GM21515 (cell line): ENCODE measurements around the gene ST3GAL4.

Experiments
- ATAC-seq: cut with Tn5 transposase; IDR thresholded peaks from one replicate; pipeline ENCODE4 v1.9.1; 2021; ENCODE audit not compliant: unreplicated experiment

Gene ST3GAL4

DNA sequence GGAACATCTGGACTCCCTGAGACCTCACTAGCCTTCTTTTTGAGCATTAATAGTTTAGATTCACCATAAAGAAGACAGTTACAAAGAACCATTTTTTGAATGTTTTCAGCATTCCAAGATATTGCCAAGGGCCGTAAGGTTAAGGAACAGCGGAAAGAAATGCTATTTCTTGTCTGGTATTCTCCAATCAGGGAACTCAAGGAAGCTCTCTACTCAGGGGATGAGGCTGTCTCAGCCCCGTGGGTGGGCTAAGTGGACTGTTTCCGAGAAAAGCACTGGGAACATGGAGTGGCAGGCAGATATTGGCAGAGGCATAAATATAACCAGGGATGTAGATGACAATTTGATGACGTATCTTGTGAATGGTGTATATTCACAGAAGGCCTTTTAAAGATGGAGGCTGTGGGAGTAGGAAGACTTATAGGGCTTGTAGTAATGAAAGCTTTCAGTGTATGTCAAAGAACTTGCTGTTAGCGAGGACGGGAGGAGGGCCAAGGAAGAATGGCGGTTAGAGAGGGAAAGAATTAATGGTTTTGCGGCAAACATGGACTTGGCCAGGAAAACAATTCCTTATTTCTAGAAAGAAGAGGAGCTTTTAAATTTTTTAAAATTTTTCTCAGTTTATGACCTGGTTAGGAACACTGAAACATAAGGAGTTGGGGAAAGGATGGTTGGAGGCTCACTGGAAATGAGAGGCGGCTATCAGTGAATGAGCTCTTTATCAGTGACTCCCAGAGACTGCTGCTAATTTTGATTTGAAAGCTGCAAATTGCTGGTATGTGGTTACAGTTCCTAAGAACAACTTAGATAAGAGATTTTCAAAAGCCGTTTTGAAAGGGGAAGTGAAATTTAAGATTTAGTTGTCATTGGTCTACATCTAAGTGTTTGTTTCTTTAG, 64.6 kb downstream of the ST3GAL4 start:
- ATAC-seq: peak; percentile 80

DNA sequence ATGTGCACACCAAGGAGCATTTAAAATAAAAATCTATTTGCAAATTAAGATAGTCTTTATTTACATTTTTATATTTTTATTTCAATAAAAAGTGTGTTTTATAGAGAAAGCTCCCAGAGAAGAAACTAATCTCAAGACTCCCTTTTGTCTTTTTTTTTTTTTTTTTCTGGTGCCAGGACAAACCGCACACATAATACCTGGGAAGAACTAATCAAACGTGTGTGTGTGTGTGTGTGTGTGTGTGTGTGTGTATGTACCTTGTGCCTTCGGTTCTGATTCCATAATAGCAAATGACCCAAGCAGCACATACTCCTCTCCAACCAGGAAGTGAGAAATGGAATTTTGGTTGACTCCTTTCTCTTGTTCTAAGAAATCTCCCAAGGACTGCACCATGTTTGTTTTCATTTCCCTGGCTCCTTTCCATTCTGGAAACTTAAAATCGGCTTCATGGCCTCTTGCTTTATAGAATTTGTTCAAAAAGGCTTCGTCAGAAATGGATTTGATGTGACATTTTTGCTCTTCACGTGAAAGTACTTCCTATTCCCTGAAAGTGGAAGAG, 65.3 kb downstream of the ST3GAL4 start:
- no peak for ATAC-seq

DNA sequence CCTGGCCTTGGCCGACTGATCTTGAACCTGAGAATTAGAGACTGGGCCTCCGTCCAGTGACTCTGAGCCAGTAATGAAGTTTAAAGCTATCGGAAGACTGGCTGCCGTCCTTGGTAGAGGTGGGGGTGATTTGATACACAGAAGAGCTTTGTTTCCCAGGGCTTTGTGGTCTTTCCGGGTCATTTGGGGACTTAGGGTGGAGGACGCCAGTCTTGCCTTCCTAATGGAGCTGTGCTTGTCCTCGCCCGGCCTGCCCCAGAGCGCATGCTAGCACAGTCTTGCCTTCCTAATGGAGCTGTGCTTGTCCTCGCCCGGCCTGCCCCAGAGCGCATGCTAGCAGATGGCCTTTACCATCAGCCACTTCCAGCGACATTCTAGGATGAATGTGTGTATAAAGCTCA, 65.8 kb downstream of the ST3GAL4 start:
- ATAC-seq: no peak

DNA sequence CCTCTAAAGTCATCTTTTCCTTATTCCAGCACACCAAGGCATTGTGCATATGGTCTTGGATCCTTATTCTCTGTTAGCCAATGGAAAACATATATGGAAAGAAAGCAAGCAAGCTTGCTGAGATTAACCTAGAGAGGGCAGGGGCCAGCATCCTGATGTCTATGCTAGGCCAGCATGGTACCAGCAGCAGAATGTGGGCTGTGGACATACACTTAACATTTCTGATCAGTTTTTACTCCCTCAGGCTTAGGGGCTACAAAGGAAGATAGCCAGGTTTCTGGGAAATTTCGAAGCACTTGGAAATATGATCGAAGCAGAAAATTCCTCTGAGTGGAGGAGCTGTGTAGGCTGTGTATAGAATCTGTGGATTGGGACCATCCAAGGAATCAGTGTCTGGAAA, 67.0 kb downstream of the ST3GAL4 start:
- ATAC-seq: no peak

DNA sequence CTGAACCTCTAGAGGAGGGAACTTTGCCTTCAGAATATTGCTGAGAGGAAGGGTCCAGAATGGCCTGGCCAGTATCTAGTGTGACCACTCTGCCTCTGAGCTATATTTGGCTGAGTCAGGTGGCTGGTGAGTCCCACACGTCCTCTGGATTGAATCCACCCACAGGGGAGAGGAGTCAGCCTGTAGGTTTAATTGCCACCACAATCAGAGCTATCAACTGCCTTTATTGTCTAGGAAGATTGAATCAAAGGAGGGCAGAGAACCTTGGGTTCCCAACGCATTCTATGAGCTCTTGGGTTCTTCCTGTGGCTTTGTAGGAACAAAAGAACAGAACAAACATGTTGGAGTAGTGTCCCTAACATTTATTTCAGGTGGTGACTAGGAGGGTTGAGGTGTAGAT, 67.7 kb downstream of the ST3GAL4 start:
- no peak for ATAC-seq

DNA sequence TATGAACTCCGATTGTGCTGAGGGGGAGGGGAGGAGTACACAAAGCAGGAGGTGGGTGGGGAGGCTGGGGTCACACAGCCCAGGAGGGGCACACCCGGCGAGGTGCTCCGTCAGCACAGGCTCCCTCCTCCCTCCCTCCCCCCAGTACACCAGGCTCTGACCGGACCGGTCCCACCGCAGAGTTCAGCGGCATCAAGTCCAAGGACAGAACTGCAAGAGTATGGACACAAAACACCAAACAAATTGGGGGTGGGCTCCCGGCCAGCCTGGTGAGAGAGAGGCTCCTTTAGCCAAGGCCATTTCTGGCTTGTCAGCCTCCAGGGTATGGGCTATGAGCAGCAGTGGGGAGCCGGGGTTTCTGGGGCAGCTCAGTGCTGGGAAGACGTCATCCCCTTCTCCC, 68.3 kb downstream of the ST3GAL4 start:
- ATAC-seq: no peak

DNA sequence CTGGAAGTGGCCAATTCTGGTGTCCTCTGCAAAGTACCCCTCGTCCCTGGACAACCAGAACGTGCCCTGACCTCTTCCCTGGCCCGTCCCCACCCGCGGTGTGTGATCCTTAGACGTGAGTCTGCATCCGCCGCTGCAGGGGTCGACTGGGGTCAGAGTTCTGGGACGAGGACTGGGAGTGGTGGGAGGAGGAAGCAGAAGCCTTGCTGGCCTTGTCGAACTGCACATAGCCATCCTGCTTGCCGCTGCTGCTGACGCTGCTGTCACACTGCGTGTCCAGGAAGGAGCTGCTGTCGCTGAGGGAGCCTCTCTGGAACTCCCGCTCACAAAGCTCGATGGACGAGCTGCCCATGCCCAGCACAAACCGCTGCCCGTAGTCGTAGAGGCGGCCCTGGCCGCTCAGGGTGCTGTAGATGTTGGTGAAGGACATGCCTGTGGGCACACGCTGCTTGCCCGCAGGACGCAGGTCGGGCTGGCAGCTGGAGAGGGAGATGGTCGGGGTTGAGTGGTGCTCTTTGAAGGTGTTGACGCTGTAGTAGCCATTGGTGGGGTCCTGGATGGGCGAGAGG, 69.1 kb downstream of the ST3GAL4 start:
- no peak for ATAC-seq

DNA sequence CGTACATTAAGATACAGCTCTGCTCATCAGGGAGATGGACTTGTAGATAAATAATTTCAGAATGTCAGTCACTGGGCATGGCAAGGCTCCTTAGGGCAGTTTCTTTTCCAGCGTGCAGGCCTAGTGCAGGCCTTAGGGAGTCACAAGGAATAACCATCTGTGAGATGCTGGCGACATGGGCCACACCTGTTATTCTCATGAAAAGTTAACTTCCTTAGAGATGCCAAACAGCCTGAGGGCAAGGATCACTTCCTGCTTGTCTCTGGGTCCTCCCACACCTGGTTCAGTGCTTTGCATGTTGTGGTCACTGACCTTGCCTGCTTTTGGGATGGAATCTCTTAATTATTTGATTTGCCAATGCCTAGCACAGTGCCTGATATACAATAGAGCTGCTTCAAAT, 70.6 kb downstream of the ST3GAL4 start:
- ATAC-seq: no peak

DNA sequence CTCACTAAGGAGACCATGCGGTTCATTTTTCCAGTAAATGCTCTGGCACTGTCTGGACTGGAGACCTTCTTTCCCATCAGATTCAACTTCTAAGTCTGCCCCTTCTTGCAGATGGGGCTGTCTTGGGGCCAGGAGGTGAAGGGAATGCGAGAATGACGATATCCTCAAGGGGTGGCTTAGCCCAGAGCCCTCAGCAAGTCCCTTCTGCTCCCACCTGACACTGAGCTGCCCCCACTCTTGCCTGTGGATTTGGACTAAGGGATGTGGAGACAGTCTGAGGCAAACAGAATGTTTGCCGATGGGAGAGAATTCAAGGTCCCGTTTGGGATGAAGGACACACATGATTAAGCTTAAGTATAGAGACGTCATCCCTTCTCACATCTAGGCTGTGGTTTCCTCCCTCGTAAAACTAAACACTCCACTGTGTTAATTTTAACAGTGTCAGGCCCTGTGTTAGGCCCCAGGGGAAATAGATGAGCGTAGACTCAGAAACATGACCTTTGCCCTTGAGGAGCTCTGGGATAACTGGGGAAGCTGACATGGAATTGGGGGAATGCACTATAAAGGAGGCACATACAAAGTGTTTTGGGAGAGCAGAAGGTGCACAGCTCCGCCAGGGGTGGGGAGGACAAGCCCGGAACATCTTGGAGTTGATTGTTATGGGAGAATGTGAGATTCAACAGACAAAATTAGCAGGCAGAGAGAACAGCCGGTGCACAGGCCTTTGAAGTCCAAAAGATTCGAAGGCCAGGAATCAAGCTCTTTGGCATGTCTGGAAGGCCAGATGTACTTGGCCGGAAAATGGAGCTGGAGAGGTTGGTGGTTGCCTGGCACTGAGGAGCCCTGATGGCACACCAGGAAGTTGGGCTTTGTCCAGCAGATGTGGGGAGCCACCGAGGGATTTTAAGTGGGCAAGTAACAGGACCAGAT, 71.6 kb downstream of the ST3GAL4 start:
- peak; percentile 59 for ATAC-seq

DNA sequence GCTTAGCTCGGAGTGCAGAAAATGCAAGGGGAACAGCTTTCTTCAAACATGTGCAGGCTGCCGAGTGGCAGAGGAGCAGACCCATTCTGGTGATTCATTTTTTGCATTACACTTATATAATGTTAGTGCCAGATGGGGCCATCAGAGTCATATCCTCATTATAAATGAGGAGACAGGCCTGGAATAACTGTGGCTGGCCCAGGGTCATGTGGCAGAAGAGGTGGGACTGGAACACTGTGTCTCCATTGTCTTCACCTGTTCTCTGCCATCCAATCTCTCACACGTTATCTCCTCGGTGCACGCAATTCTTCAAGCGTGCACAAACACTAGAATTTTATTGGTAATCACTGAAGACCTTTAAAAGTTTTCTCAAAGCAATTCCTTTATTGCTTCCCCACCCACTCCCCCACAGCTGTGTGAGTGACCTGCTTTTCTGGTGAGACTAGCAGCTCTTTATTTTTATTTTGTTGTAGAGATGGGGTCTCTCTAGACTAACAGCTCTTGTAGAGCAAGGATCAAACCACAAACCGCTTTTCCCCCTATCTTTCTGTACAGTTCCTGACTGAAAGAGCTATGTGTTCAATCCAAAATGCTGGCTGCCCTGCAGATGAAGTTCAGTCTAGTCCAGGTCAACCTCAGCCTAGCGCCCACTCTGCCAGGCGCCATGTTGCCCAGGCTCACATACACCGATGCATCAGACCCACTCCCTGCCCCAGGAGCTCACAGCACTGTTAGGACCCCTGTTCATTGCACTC, 75.3 kb downstream of the ST3GAL4 start:
- ATAC-seq: no peak

DNA sequence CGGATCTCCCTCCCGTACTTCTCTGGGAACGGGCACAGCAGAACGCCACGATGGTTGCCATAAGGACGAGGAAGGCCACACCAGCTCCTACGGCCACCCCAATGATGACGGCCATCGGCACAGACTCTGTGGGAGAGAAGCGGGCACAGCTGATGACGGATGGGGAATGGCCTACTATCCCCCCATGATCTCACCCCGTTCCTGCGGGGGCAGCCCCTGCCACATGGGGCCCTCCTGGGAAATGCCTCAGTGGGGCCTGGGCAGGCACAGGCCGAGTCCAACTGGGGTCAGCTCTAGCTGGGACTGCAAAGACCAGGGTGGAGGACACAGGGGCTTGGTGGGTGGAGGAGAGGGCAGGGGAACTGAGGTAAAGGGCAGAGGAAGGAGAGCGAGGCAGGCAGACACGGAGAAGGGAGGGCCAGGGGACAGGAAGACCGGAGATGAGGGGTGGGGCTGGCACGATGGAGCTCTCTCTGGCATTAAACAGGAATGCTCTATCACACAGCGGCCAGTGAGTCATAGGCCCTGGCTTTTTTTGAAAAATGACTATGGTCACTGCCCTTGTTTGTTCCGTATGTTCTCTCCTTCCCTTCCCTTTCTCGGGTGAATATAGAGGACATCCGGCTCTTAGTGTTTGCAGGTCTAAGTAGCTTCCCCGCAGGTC, 76.0 kb downstream of the ST3GAL4 start:
- ATAC-seq: no peak

DNA sequence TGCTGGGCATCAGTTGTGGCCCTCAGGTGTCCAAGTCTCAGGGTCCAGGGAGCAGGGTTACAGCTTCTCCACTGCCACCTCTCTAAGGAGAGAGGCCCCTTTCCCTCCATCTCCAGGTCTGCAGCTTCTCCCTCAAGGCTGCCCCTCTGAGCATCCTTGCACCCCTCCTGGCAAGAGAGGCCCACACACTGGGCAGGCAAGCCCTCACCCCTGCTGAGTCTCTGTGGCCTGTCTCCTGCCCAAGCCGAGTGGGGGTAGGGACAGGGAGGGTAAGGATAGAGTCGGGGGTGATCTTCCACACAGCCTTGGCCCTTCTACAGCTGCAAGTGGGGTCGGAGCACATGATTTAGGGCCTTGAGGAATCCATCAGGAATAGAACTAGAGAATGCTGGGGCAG, 76.6 kb downstream of the ST3GAL4 start:
- ATAC-seq: no peak

DNA sequence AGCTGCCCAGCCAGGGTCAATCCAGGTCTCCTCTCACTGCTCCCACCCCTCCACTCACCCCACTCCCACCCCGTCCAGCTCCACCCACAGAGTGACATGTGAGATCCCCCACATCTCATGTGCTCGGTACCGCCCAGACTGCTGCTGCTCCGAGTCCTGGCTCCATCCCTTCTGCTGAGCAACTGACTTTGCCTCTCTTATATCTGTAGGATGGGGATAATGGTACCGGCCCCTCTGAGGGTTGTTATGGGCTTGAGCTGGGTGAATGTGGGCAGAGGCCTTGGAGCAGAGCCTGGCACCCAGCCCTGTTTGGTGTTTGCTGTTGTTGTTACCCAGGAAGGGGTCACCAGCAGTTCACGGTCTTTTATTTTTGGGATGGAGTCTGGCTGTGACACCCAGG, 77.0 kb downstream of the ST3GAL4 start:
- ATAC-seq: no peak

DNA sequence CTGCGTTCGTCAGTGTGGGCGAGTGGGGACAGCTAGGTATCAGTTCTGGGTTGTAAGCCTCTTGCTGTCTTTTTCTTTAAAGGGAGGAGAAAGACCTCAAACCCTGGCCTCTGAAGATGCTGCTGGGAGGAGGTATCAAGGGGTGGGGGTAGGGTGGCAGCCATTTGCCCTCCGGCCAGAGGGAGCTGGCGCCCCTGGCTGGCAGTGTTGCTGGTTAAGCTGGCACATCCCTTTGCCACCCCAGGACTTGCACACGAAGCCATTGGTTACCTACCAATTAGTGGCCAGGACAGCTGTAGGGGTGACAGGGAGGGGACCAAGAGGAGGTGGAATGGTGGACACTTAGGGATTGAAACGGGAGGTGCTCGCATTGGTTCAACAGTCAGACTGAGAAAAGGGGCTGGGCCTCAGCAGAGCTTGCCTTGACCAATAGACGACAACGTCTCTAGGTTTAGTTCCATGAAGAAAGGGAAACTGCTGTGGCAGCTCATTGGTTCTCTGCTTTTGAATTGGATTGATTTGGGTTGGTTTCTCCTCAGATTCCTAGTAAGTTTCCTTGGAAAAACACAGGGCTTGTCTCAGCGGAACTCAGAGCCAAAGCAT, 77.9 kb downstream of the ST3GAL4 start:
- ATAC-seq: no peak

DNA sequence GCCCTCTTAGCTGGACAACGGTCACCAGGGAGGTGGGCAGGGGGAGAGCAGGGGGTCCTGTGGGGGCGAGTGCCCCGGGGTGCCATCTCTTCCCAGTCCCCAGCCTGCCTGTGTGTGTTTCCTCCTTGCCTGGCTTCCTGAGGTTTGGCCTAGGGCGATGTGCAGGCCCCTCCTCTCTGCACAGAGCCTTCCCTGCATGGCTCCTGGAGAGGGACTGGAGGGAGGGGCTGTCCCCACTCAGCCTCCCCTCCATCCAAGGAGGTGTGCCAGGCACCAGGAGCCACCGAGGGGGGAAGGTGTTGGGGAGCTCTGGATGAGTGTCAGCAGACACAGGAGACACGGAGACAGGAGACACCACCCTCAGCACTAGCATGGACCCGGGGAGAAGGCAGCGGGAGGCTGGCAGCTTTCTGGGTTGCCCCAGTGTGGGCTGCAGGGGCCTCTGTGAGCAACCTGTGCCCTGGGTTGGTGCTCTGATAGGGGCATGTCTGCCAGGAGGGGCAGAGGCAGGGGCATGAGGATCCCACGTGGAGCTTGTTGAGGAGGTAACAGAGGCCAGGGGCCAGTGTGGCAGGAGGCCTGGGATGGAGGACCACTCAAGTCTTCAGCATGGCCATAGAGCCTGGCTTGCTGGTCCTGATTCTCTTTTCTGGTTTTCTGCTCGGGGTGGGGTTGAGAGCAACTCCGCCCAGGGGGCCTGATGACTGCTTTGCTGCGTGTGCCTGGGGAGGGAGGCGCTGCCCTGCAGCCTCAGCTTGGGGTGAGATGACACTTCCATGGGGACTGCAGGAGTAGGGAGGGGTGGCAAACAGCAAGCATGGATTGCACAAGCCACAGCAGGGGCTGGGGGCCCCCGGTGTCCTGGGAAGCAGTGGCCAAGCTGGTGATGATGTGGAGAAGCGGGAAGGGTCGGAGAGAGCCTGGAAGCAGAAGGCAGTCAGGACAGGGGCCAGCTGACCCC, 78.8 kb downstream of the ST3GAL4 start:
- no peak for ATAC-seq

DNA sequence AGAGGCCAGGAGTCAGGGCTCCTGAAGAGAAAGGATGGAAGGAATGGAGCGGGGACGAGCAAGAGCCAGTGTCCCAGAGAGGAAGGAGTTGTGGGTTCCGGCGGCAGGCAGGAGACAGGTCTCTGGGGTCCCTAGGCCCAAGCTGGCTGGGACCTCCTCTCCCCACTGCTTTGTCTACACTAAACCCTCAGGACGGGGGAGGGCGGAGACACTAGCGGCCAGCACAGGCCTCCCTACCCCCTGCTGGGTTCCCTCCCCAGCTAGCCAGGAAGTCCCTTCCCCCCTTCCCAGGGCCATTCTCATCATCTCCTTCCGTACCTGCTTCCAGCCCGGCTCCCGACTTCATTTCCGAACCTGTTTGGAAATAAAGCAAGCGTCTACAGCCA, 79.5 kb downstream of the ST3GAL4 start:
- no peak for ATAC-seq

DNA sequence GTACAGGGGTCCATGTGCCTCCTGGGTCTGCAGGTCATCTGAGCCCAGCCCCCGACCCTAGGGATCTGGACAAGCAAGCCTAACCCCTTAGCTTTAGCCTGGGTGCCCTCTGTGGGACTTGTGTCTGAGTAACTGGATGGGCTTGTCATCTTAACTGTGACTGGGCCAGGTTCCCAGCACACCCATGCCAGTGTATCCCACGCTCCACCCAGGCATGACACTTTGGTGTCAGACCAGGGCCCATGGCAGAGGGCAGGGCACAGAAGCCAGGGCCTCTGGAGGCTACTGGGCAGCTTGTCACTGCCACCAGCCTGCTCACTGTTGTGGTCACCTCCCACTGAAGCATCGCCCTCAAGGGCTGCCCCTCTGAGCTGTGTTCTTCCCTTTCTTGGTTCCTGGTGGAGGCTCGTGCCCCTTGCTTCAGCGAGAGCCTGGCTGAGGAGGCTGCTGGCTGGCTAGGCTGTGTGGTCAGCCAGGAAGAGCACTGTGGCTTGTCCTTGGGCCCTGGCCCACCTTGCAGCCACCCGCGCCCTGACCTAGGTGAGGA, 80.8 kb downstream of the ST3GAL4 start:
- no peak for ATAC-seq

DNA sequence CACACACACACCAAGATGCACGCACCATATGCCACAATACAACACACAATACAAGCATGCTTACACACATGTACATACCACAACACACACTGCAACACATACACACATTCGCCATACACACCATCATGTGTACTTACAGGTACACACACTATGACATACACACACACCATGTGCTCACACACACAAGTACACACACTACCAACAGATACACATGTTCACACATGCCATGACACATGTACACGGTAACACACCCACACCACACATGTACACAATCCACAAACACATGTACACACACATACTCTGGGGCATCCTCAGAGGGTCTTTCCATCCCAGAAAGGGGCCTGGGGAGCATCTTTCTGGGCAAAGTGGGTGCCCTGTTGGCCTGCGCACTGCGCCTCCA, 82.2 kb downstream of the ST3GAL4 start:
- ATAC-seq: no peak
